C4-2B (cell line): ENCODE results near the gene CFAP46.

Experiments used
- H3K27ac ChIP-seq: fragments of 450-650 bp; 2 replicates; pipeline ENCODE4 v1.5.1; 2017
- CTCF ChIP-seq: fragments of 450-650 bp; conservative IDR thresholded peaks from 2 replicates; pipeline ENCODE4 v1.5.1; 2017; ENCODE audit warnings: mild to moderate bottlenecking
- ZFX ChIP-seq: fragments of 450-650 bp; IDR thresholded peaks from 2 replicates; pipeline ENCODE4 v1.6.1; 2017

CFAP46 gene

GRCh38 chr10:132939957-132940790 is 2.2 kb downstream of the CFAP46 start:
- no peak overlapping the region for H3K27ac ChIP-seq
- TF ChIP-seq ZFX (no peak), CTCF (peak; percentile 98)

DNA sequence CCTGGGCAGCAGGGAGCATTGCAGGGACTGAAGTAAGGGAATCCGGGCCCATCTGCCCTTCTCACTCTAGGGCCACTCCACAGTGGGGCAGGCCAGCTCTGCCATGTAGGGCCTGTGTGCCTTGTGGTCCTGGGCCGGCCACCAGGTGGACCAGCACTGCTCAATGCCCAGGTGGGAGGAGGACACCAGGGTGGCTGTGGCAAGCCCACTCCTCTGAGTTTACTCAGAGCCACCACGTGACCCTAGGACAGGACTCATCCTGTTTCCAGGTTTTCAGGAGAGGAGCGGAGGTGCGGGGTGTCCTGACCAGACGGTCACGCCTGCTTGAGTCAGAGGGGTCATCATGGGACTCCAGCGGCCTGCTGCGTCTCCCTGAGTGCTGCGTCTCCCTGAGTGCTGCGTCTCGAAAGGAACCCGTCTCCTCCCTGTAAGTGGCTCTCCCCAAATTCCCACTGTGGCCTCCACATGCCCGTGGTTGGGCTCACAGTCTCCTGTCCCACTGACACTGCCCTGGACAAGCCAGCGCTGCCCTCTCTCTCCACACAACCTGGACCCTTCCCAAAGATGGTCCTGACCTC is 2.9 kb downstream of the CFAP46 start:
- no peak for TF ChIP-seq ZFX
- TF ChIP-seq CTCF, result no peak

DNA sequence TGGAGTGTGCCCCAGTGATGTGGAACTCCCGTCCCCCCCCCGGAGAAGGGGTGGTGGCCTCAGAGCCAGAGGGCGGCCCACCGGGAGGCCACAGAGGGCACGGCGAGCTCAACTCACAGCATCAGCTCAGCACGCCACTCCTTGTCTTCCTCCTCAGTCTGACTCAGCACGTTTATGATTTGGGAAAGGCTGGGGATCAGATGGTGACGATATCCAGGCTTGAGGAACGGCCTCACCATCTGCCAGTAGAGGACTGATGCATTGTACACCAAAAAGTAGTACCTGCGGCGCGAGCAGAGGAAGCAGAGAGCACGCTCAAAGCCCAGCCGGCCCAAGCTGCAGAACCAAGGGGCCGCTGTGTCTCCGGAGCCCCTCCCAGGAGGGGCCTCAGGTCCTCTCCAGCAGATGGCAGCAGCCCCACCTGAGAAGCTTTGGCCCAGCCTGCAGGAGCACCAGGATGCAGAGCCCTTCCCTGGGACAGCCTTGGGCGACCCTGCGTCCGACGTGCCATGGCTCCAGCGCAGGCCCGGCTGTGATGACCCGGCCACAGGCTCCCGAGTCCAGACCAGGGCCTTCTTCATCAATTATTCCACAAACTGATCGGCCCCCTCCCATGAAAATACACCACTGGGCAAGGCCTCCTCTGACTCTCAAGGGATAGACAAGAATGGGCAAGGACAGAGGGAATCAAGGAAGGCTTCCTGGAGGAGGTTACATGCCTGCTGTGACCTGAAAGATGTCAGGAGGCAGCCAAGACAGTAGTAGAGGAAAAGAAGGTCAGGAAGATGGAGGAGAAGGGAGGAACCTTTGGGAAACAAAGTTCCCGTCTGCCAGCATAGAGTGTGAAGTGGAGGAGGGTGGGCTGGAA is 3.7 kb downstream of the CFAP46 start:
- TF ChIP-seq ZFX, result no peak
- peak; percentile 54 for TF ChIP-seq CTCF
- H3K27ac ChIP-seq, result no peak overlapping the region

More for the DNA sequence above, 2.9 kb downstream of the CFAP46 start:
- H3K27ac ChIP-seq, result no peak overlapping the region

DNA sequence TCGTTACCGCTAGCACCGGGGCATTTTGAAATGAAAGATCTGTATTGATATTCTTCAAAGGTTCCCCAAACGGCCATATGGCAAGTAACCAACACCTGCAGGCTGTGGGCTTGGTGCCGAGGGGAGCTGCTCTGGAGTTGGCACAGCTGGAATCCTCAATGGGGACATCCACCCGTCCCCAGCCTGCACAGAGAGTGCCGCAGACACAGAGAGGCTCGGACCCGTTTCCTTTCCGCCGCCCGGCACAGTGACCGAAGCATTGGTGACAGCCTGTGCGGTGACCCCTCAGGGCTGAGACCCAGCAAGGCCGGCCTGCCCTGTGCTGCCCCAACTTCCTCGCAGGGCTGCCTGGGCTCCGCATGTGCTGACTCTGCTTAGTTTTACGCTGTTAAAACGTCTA is 4.5 kb downstream of the CFAP46 start:
- H3K27ac ChIP-seq, result no peak overlapping the region
- TF ChIP-seq ZFX, result no peak
- TF ChIP-seq CTCF, result no peak

DNA sequence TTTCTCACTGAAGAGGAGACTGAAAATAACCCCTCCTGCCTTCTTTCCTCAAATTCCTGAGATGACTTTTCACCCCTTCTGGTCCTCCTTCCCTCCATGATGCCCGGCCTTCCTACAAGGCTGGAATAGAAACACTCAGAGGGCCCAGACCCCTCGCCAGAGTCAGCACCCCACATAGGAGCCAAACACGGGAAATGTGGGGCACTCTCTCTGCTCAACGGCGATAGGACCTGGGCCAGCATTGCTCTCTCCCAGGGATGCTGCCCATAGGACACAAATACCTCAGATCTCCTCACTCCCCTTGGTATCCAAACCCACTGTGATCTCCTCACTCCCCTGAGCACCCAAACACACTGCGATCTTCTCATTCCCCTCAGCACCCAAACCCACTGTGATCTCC is 7.4 kb downstream of the CFAP46 start:
- H3K27ac ChIP-seq, result no peak overlapping the region
- TF ChIP-seq ZFX (no peak), CTCF (no peak)

- TF ChIP-seq CTCF, result no peak
- H3K27ac ChIP-seq, result no peak overlapping the region
Observed at GRCh38 chr10:132933308-132934042, 8.9 kb downstream of the CFAP46 start.
